HepG2 (cell line): ENCODE data around the gene RBL1. TPM values are rescaled to one million over a fixed set of nuclear protein-coding genes. Genes with fewer than 3 reads are reported as not detected.

Experiments
- ATF2 ChIP-seq: sonication (generic); formaldehyde crosslinking; IDR thresholded peaks from 2 replicates; pipeline ENCODE4 v1.4.0; 2020; ENCODE audit warnings: missing genetic modification reagents
- CC2D1A ChIP-seq: sonication (generic); formaldehyde crosslinking; IDR thresholded peaks from 2 replicates; pipeline ENCODE4 v1.8.1; 2023; ENCODE audit warnings: mild to moderate bottlenecking, missing genetic modification reagents
- CEBPB ChIP-seq: IDR thresholded peaks from 2 replicates; pipeline ENCODE4 v1.6.1; 2011; ENCODE audit warnings: low read depth, low read length, improper control_type of control experiment, borderline replicate concordance
- CENPX ChIP-seq: sonication (generic); formaldehyde crosslinking; IDR thresholded peaks from 2 replicates; pipeline ENCODE4 v1.9.0; 2021; ENCODE audit warnings: mild to moderate bottlenecking, missing genetic modification reagents, moderate library complexity
- EED ChIP-seq: sonication (generic); formaldehyde crosslinking; IDR thresholded peaks from 2 replicates; pipeline ENCODE4 v1.5.0; 2020; ENCODE audit warnings: mild to moderate bottlenecking, missing genetic modification reagents
- HNF4A ChIP-seq: sonication (generic); formaldehyde crosslinking; IDR thresholded peaks from 2 replicates; pipeline ENCODE4 v1.4.0; 2020; ENCODE audit warnings: missing genetic modification reagents
- HOXA3 ChIP-seq: sonication (generic); formaldehyde crosslinking; IDR thresholded peaks from 2 replicates; pipeline ENCODE4 v1.5.0; 2020; ENCODE audit warnings: missing genetic modification reagents
- JUN ChIP-seq: sonication (generic); formaldehyde crosslinking; IDR thresholded peaks from 2 replicates; pipeline ENCODE4 v1.4.0; 2020; ENCODE audit warnings: mild to moderate bottlenecking, missing genetic modification reagents
- NCOR1 ChIP-seq: fragments of 200-600 bp; sonication (generic); IDR thresholded peaks from 2 replicates; pipeline ENCODE4 v1.7.0; 2017; ENCODE audit warnings: antibody characterized with exemption, low read length, borderline replicate concordance
- YEATS2 ChIP-seq: sonication (generic); formaldehyde crosslinking; IDR thresholded peaks from 2 replicates; pipeline ENCODE4 v1.4.0; 2020; ENCODE audit warnings: missing genetic modification reagents, borderline replicate concordance
- YY1 ChIP-seq: IDR thresholded peaks from 2 replicates; pipeline ENCODE4 v1.6.1; 2011; ENCODE audit warnings: low read length, low read depth, moderate library complexity, mild to moderate bottlenecking; ENCODE audit not compliant: insufficient read depth, insufficient replicate concordance
- ZMYM3 ChIP-seq: sonication (generic); formaldehyde crosslinking; IDR thresholded peaks from 2 replicates; pipeline ENCODE4 v1.5.1; 2020; ENCODE audit warnings: mild to moderate bottlenecking, missing genetic modification reagents
- ZNF280B ChIP-seq: sonication (generic); formaldehyde crosslinking; IDR thresholded peaks from 2 replicates; pipeline ENCODE4 v1.5.0; 2020; ENCODE audit warnings: missing genetic modification reagents, mild to moderate bottlenecking, borderline replicate concordance
- ZNF296 ChIP-seq: sonication (generic); formaldehyde crosslinking; conservative IDR thresholded peaks from 2 replicates; pipeline ENCODE4 v1.5.0; 2020; ENCODE audit warnings: mild to moderate bottlenecking, missing genetic modification reagents
- ZNF446 ChIP-seq: sonication (generic); formaldehyde crosslinking; IDR thresholded peaks from 2 replicates; pipeline ENCODE4 v1.5.0; 2020; ENCODE audit warnings: mild to moderate bottlenecking, missing genetic modification reagents
- ZNF720 ChIP-seq: sonication (generic); formaldehyde crosslinking; IDR thresholded peaks from 2 replicates; pipeline ENCODE4 v1.4.0; 2020; ENCODE audit warnings: missing genetic modification reagents
- ZNF773 ChIP-seq: sonication (generic); formaldehyde crosslinking; IDR thresholded peaks from 2 replicates; pipeline ENCODE4 v1.4.0; 2020; ENCODE audit warnings: missing genetic modification reagents, borderline replicate concordance
- ZNF777 ChIP-seq: sonication (generic); formaldehyde crosslinking; IDR thresholded peaks from 2 replicates; pipeline ENCODE4 v1.4.0; 2020; ENCODE audit warnings: missing genetic modification reagents
- polyA plus RNA-seq, 8 experiments: library from polyadenylated mRNA; depleted of rRNA in 3 of 8; stranded (reverse) in 7 of 8; unstranded in 1 of 8; fragments of >200 nt; fragmentation: Illumina TruSeq in 4 of 8; extraction: Trizol in 4 of 8; gene quantifications; 2 replicates each; pipeline versions ENCODE4 v1.2.1 to v1.2.3, GENCODE V29; 2011 to 2016; ENCODE audit warnings: low read depth in 4 of 8, missing spikeins in 1 of 8, mixed read lengths in 1 of 8; ENCODE audit not compliant: insufficient read depth in 1 of 8
- total RNA-seq, 5 experiments: library from RNA; depleted of rRNA; stranded (reverse); fragments of >200 nt; fragmentation: Illumina TruSeq; extraction: Trizol; gene quantifications; 2 replicates each; pipeline ENCODE4 v1.2.3, GENCODE V29; 2016; ENCODE audit warnings: low read depth in 1 of 5
- TF ChIP-seq, protein P1 (sequence below): sonication (generic); formaldehyde crosslinking; IDR thresholded peaks from 2 replicates; pipeline ENCODE4 v1.5.1; 2020; ENCODE audit warnings: missing genetic modification reagents, mild to moderate bottlenecking, borderline replicate concordance
- TF ChIP-seq, protein P2 (sequence below): sonication (generic); formaldehyde crosslinking; IDR thresholded peaks from 2 replicates; pipeline ENCODE4 v1.5.0; 2020; ENCODE audit warnings: missing genetic modification reagents
- TF ChIP-seq, protein P3 (sequence below): sonication (generic); formaldehyde crosslinking; IDR thresholded peaks from 2 replicates; pipeline ENCODE4 v1.4.0; 2020; ENCODE audit warnings: missing genetic modification reagents

The RBL1 gene
- total and polyA plus RNA-seq, 2 of the 13 experiments (the other 11 are each of a cell fraction or from before 2014, with no cell fraction given) = 6.0 to 27.5 TPM

DNA sequence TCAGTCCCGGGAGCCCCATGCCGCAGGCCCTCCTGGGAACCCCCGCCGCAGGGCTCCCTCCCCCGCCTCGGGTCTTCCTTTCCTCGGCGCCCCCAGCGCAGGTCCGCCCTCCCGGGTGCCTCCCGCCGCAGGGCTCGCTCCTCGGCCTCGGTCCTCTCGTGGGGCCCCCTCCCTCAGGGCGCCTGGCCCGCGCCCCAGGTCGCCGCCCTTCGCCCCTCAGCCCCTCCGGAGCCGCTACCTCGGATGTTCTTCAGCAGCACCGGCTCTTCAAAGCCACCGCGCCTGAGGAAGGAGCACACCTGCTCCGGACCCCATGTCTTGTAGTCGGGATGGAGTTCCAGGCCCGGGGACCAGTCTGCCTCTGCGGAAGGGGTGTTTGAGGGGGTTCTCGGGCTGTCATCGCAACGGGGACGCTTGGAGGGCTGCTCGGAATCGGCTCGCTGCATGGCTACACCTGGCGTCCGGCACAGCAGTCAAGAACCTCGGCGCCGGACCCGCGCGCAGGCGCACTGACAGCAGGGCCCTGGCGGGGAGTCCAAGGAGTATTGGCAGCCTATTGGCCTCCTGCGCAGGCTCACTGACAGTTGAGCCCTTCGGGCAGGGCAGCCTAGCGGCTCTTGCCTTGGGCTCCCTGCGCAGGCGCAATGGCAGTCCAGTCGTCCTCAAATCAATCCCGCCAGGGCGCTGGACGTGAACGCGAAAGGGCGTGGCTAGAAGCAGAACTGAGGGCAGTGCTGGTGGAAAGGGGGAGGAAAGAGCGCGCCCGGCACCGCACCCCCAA, 144.4 kb downstream of the RBL1 start, which contains the start of gene SAMHD1 (continued):
- peak; percentile 72; the same call in 1 of the 2 replicates for TF ChIP-seq YEATS2 (CRISPR knock-in tag)
- TF ChIP-seq, protein P1, sequence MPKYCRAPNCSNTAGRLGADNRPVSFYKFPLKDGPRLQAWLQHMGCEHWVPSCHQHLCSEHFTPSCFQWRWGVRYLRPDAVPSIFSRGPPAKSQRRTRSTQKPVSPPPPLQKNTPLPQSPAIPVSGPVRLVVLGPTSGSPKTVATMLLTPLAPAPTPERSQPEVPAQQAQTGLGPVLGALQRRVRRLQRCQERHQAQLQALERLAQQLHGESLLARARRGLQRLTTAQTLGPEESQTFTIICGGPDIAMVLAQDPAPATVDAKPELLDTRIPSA = no peak
- TF ChIP-seq, protein P2, sequence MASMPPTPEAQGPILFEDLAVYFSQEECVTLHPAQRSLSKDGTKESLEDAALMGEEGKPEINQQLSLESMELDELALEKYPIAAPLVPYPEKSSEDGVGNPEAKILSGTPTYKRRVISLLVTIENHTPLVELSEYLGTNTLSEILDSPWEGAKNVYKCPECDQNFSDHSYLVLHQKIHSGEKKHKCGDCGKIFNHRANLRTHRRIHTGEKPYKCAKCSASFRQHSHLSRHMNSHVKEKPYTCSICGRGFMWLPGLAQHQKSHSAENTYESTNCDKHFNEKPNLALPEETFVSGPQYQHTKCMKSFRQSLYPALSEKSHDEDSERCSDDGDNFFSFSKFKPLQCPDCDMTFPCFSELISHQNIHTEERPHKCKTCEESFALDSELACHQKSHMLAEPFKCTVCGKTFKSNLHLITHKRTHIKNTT (CRISPR knock-in tag) = no peak
- no peak for TF ChIP-seq EED
- peak; percentile 75; the same call in 1 of the 2 replicates for TF ChIP-seq ATF2 (CRISPR knock-in tag)
- TF ChIP-seq ZNF720 (CRISPR knock-in tag) = no peak
- TF ChIP-seq ZNF296 (CRISPR knock-in tag) = no peak
- TF ChIP-seq, protein P3, sequence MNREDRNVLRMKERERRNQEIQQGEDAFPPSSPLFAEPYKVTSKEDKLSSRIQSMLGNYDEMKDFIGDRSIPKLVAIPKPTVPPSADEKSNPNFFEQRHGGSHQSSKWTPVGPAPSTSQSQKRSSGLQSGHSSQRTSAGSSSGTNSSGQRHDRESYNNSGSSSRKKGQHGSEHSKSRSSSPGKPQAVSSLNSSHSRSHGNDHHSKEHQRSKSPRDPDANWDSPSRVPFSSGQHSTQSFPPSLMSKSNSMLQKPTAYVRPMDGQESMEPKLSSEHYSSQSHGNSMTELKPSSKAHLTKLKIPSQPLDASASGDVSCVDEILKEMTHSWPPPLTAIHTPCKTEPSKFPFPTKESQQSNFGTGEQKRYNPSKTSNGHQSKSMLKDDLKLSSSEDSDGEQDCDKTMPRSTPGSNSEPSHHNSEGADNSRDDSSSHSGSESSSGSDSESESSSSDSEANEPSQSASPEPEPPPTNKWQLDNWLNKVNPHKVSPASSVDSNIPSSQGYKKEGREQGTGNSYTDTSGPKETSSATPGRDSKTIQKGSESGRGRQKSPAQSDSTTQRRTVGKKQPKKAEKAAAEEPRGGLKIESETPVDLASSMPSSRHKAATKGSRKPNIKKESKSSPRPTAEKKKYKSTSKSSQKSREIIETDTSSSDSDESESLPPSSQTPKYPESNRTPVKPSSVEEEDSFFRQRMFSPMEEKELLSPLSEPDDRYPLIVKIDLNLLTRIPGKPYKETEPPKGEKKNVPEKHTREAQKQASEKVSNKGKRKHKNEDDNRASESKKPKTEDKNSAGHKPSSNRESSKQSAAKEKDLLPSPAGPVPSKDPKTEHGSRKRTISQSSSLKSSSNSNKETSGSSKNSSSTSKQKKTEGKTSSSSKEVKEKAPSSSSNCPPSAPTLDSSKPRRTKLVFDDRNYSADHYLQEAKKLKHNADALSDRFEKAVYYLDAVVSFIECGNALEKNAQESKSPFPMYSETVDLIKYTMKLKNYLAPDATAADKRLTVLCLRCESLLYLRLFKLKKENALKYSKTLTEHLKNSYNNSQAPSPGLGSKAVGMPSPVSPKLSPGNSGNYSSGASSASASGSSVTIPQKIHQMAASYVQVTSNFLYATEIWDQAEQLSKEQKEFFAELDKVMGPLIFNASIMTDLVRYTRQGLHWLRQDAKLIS = no peak
- TF ChIP-seq ZMYM3 = peak; percentile 68
- peak; percentile 82 for TF ChIP-seq ZNF777 (CRISPR knock-in tag)
- no peak for TF ChIP-seq NCOR1
- peak; percentile 26 for TF ChIP-seq HNF4A (CRISPR knock-in tag)
- 0 out of 2 replicates have a peak, but pooled peaks have one; percentile 46 for TF ChIP-seq HOXA3 (CRISPR knock-in tag)
- no peak for TF ChIP-seq CENPX (CRISPR knock-in tag)
- TF ChIP-seq ZNF773 (CRISPR knock-in tag) = peak; percentile 47; the same call in 1 of the 2 replicates
- peak; percentile 84; the same call in 1 of the 2 replicates for TF ChIP-seq ZNF280B (CRISPR knock-in tag)
- peak; percentile 83; the same call in 1 of the 2 replicates for TF ChIP-seq ZNF446 (CRISPR knock-in tag)
- TF ChIP-seq CEBPB = no peak
- TF ChIP-seq CC2D1A = 0 out of 2 replicates have a peak, but pooled peaks have one; percentile 68
- TF ChIP-seq JUN (CRISPR knock-in tag) = peak; percentile 50; the same call in 1 of the 2 replicates
- peak; percentile 63 for TF ChIP-seq YY1
